ENCODE results near the gene UQCRHL.

UQCRHL gene

GRCh38 chr1:15826810-15827507 lies 19.5 kb upstream of the UQCRHL start:
- Histone ChIP-seq H3K4me3 (ENCODE audit: low read depth, low read length) (no peak overlapping the region), H3K36me3 (replicated peaks) (no peaks in the 10 kb centered on the region), H3K27ac (no peak overlapping the region), H3K27me3 (replicated peaks) (no peaks in the 10 kb centered on the region)
- DNase-seq, result no peak
- in situ Hi-C loops (cut with HindIII; ENCODE audit: low pct_ligation_motif_present, low sequenced_read_pairs), result no loop called here
- no peak for TF ChIP-seq CTCF (IDR thresholded peaks at IDR 0.05; ENCODE audit: low read depth, low read length, missing control alignments)

GRCh38 chr1:15825800-15826199 lies 18.4 kb upstream of the UQCRHL start:
- Histone ChIP-seq H3K27me3 (replicated peaks) (no peaks in the 10 kb centered on the region), H3K36me3 (replicated peaks) (no peaks in the 10 kb centered on the region), H3K27ac (no peak overlapping the region), H3K4me3 (ENCODE audit: low read depth, low read length) (no peak overlapping the region)
- no peak for DNase-seq
- in situ Hi-C loops (cut with HindIII; ENCODE audit: low pct_ligation_motif_present, low sequenced_read_pairs), result no loop called here
- no peak for TF ChIP-seq CTCF (IDR thresholded peaks at IDR 0.05; ENCODE audit: low read depth, low read length, missing control alignments)

GRCh38 chr1:15820478-15820877 lies 13.0 kb upstream of the UQCRHL start:
- in situ Hi-C loops (cut with HindIII; ENCODE audit: low pct_ligation_motif_present, low sequenced_read_pairs), result no loop called here
- Histone ChIP-seq H3K4me3 (ENCODE audit: low read depth, low read length) (no peak overlapping the region), H3K27me3 (replicated peaks) (no peaks in the 10 kb centered on the region), H3K27ac (no peak overlapping the region), H3K36me3 (replicated peaks) (no peaks in the 10 kb centered on the region)
- no peak for TF ChIP-seq CTCF (IDR thresholded peaks at IDR 0.05; ENCODE audit: low read depth, low read length, missing control alignments)
- no peak for DNase-seq

GRCh38 chr1:15816674-15817073 lies 9.2 kb upstream of the UQCRHL start:
- TF ChIP-seq CTCF (IDR thresholded peaks at IDR 0.05; ENCODE audit: low read depth, low read length, missing control alignments), result no peak
- no peak overlapping the region for H3K27ac ChIP-seq
- no peak for DNase-seq
- in situ Hi-C loops (cut with HindIII; ENCODE audit: low pct_ligation_motif_present, low sequenced_read_pairs), result no loop called here
- H3K36me3 ChIP-seq (replicated peaks), result no peaks in the 10 kb centered on the region
- H3K4me3 ChIP-seq (ENCODE audit: low read depth, low read length), result no peak overlapping the region
- H3K27me3 ChIP-seq (replicated peaks), result no peaks in the 10 kb centered on the region

- no peak overlapping the region for H3K4me3 ChIP-seq (ENCODE audit: low read depth, low read length)
- DNase-seq, result no peak
- H3K36me3 ChIP-seq (replicated peaks), result no peaks in the 10 kb centered on the region
- in situ Hi-C loops (cut with HindIII; ENCODE audit: low pct_ligation_motif_present, low sequenced_read_pairs), result no loop called here
- no peak overlapping the region for H3K27ac ChIP-seq
- no peak for TF ChIP-seq CTCF (IDR thresholded peaks at IDR 0.05; ENCODE audit: low read depth, low read length, missing control alignments)
- H3K27me3 ChIP-seq (replicated peaks), result no peaks in the 10 kb centered on the region
Observed at GRCh38 chr1:15810073-15810472, 2.6 kb upstream of the UQCRHL start.

GRCh38 chr1:15808955-15809354 lies 1.5 kb upstream of the UQCRHL start:
- in situ Hi-C loops (cut with HindIII; ENCODE audit: low pct_ligation_motif_present, low sequenced_read_pairs), result no loop called here
- H3K36me3 ChIP-seq (replicated peaks), result no peaks in the 10 kb centered on the region
- TF ChIP-seq CTCF (IDR thresholded peaks at IDR 0.05; ENCODE audit: low read depth, low read length, missing control alignments), result no peak
- no peaks in the 10 kb centered on the region for H3K27me3 ChIP-seq (replicated peaks)
- H3K4me3 ChIP-seq (ENCODE audit: low read depth, low read length), result no peak overlapping the region
- no peak overlapping the region for H3K27ac ChIP-seq
- DNase-seq, result no peak
